Measurements from ENCODE around the gene ANKS4B. TPM values are rescaled to one million over a fixed set of nuclear protein-coding genes. Genes with fewer than 3 reads are reported as not detected.

The ANKS4B gene
- total and polyA plus RNA-seq, 2 of the 8 experiments (the other 6 are each of a cell fraction or from before 2014, with no cell fraction given) = 0.06 to 0.15 TPM

GRCh38 chr16:21183995-21184394 is 49.5 kb upstream of the ANKS4B start:
- no peak overlapping the region for H2AK5ac ChIP-seq (ENCODE audit: low read depth, low read length)
- no peak overlapping the region for H3K56ac ChIP-seq (replicated peaks; ENCODE audit: insufficient read length, low read depth, low read length)
- H2BK5ac ChIP-seq (ENCODE audit: low read depth, low read length) = no peak overlapping the region
- ChIA-PET POLR2A (ENCODE audit: partially characterized antibody) (interaction anchor here (0.8 kb wide), 1 partner anchor 25 kb away, joined by 3 read pairs; the partner anchor contains the start of gene LDAF1), CTCF (ENCODE audit: partially characterized antibody) (interaction anchor here (3.1 kb wide), 1 partner anchor 117 kb away, joined by 18 read pairs; no protein-coding TSS in a partner anchor)
- no peaks in the 10 kb centered on the region for H3K4me1 ChIP-seq (replicated peaks in 1 of 4; ENCODE audit: control insufficient read depth in 3 of 4, insufficient read depth in 4 of 4, low read length in 3 of 4)
- H2BK12ac ChIP-seq (ENCODE audit: low read depth, low read length) = no peak overlapping the region
- peaks cover 10% of the 10 kb centered on the region in 2 experiments for H3K9me3 ChIP-seq (ENCODE audit: insufficient read depth in 2 of 2, low read depth in 1 of 2, low read length in 1 of 2)
- no peak overlapping the region for H3K18ac ChIP-seq (ENCODE audit: extremely low read depth, low read length)
- no peak overlapping the region for H3K9ac ChIP-seq (replicated peaks in 1 of 4; ENCODE audit: extremely low read depth in 1 of 4, low read depth in 3 of 4, low read length in 3 of 4)
- TF ChIP-seq GTF2F1 (IDR thresholded peaks at IDR 0.05; ENCODE audit: borderline replicate concordance, low read depth, low read length) (no peak), USF2 (IDR thresholded peaks at IDR 0.05; ENCODE audit: low read length) (no peak), SP2 (IDR thresholded peaks at IDR 0.05; ENCODE audit: low read length) (no peak), SAP30 (IDR thresholded peaks at IDR 0.05; ENCODE audit: insufficient read depth, insufficient replicate concordance, low read length) (no peak), SP4 (IDR thresholded peaks at IDR 0.05; ENCODE audit: low read length) (no peak), ATF2 (IDR thresholded peaks at IDR 0.05; ENCODE audit: low read length) (no peak), SIRT6 (IDR thresholded peaks at IDR 0.05; ENCODE audit: low read length) (no peak), TBP (IDR thresholded peaks at IDR 0.05; ENCODE audit: low read depth, low read length) (no peak), TEAD4 (IDR thresholded peaks at IDR 0.05; ENCODE audit: low read depth, low read length) (no peak), POLR2AphosphoS5 (IDR thresholded peaks at IDR 0.05; ENCODE audit: low read depth, low read length) (no peak), POLR2A (IDR thresholded peaks at IDR 0.05; ENCODE audit: control extremely low read depth in 1 of 2, low read depth in 2 of 2, low read length in 2 of 2) (no peak), SIX5 (IDR thresholded peaks at IDR 0.05; ENCODE audit: low read depth, low read length) (no peak)
- no peaks in the 10 kb centered on the region for H3K79me2 ChIP-seq (ENCODE audit: control insufficient read depth in 1 of 2, insufficient read depth in 2 of 2, low read length in 2 of 2)
- DNase-seq (ENCODE audit: low read depth in 1 of 2, low spot score in 2 of 2) (no peak), FAIRE-seq (no peak)
- no peak overlapping the region for H4K91ac ChIP-seq (replicated peaks; ENCODE audit: insufficient read length, low read length)
- H2BK15ac ChIP-seq (ENCODE audit: low read length) = no peak overlapping the region
- no peak overlapping the region for H2BK20ac ChIP-seq (ENCODE audit: low read length)
- H2BK120ac ChIP-seq (replicated peaks; ENCODE audit: low read depth, low read length) = no peak overlapping the region
- H4K20me1 ChIP-seq (replicated peaks in 1 of 2; ENCODE audit: control insufficient read depth in 1 of 2, insufficient read depth in 2 of 2, low read length in 2 of 2) = no peaks in the 10 kb centered on the region
- no peaks in the 10 kb centered on the region; a peak in 1 of 7 replicates for H3K27me3 ChIP-seq (replicated peaks in 1 of 4; ENCODE audit: control insufficient read depth in 3 of 4, extremely low read depth in 1 of 4, insufficient read depth in 3 of 4, low read length in 3 of 4)
- no peak overlapping the region for H3K27ac ChIP-seq (ENCODE audit: low read depth, low read length)
- H2AFZ ChIP-seq (ENCODE audit: low read length) = no peak overlapping the region
- no peak overlapping the region for H4K8ac ChIP-seq (ENCODE audit: extremely low read depth, insufficient read depth, low read length)
- H3K14ac ChIP-seq (ENCODE audit: insufficient read length) = no peak overlapping the region
- WGBS, 2 experiments (ENCODE audit: extremely low coverage in 1 of 2, insufficient coverage in 1 of 2, insufficient read length in 1 of 2, insufficient replicate concordance in 2 of 2, low coverage in 1 of 2, low lambda C conversion rate in 2 of 2, missing lambda C conversion rate in 1 of 2) = 93% methylated on average over 3 of the region's 3 CpGs; no CpG with 5 or more reads in 1 of the 2 experiments
- H3K36me3 ChIP-seq (ENCODE audit: control insufficient read depth in 2 of 4, insufficient read depth in 4 of 4, low read length in 3 of 4) = peaks cover 11 to 36% (median 31%) of the 10 kb centered on the region in 4 experiments
- no peaks in the 10 kb centered on the region for H3K79me1 ChIP-seq (ENCODE audit: low read depth, low read length)
- H3K4ac ChIP-seq (replicated peaks; ENCODE audit: insufficient read length, low read depth, low read length) = no peak overlapping the region
- H3K23me2 ChIP-seq (ENCODE audit: low read depth, low read length) = no peaks in the 10 kb centered on the region
- no peak overlapping the region for H3K23ac ChIP-seq (ENCODE audit: insufficient read length)
- no peak overlapping the region for H4K5ac ChIP-seq (ENCODE audit: insufficient read length, low read depth, low read length)
- no peak overlapping the region for H3K4me3 ChIP-seq (ENCODE audit: extremely low read depth in 1 of 4, insufficient read depth in 2 of 4, low read depth in 3 of 4, low read length in 4 of 4)
- no peak overlapping the region for H3K4me2 ChIP-seq (ENCODE audit: insufficient read depth in 1 of 2, low read depth in 2 of 2, low read length in 2 of 2)

Data from H1 (cell line).